Stomach (tissue), 9 donors: Measurements from ENCODE around the gene LCE7A. TPM values are rescaled to one million over a fixed set of nuclear protein-coding genes. Genes with fewer than 3 reads are reported as not detected.

Experiments
- DNase-seq, 2 donors: peaks; one replicate each; pipeline versions ENCODE4 v3.0.0 to v3.0.0-alpha.2; 2013 to 2019
- H3K27ac ChIP-seq, 5 donors: fragments of 200-600 bp in 4 of 5; sonication (generic) in 4 of 5; one replicate each; pipeline ENCODE4 v1.5.1; 2013 to 2019; ENCODE audit warnings: mild to moderate bottlenecking in 1 of 5, moderate library complexity in 1 of 5
- H3K27me3 ChIP-seq, 3 donors: fragments of 200-600 bp; sonication (generic); one replicate each; pipeline ENCODE4 v1.5.1; 2017 to 2019; ENCODE audit warnings: mixed run types in 1 of 3
- H3K36me3 ChIP-seq, 4 donors: fragments of 200-600 bp; sonication (generic); 1 replicate in 3 of 4; 2 replicates in 1 of 4; pipeline ENCODE4 v1.5.1; 2016 to 2019
- H3K4me1 ChIP-seq, 4 donors: fragments of 200-600 bp; sonication (generic); one replicate each; pipeline ENCODE4 v1.5.1; 2016 to 2019
- H3K4me3 ChIP-seq, 4 donors: fragments of 200-600 bp; sonication (generic) in 3 of 4; one replicate each; pipeline ENCODE4 v1.5.1; 2016 to 2019; ENCODE audit warnings: mild to moderate bottlenecking in 1 of 4
- H3K9me3 ChIP-seq, 4 donors: fragments of 200-600 bp; sonication (generic); one replicate each; pipeline ENCODE4 v1.5.1; 2016 to 2019
- EP300 ChIP-seq: sonication (generic); formaldehyde crosslinking; IDR thresholded peaks from one replicate; pipeline ENCODE4 v1.6.1; 2017; ENCODE audit warnings: antibody characterized with exemption
- POLR2A ChIP-seq, 4 donors: fragments of 450-650 bp; IDR thresholded peaks; one replicate each; pipeline ENCODE4 v1.6.1; 2016; ENCODE audit warnings: antibody characterized with exemption in 4 of 4, control low read depth in 2 of 4, mild to moderate bottlenecking in 1 of 4, moderate library complexity in 1 of 4
- POLR2AphosphoS5 ChIP-seq, 3 donors: sonication (generic); formaldehyde crosslinking; IDR thresholded peaks; one replicate each; pipeline ENCODE4 v1.6.1; 2016; ENCODE audit warnings: antibody characterized with exemption in 3 of 3
- WGBS, 5 donors: extraction: QIAGEN DNeasy Blood & Tissue Kit in 3 of 5; methylation state at CpG; one replicate each; pipeline versions ENCODE4 v1.1.5 to v1.1.7; 2013 to 2018; 5-methylcytosine and 5-hydroxymethylcytosine counted together
- intact Hi-C: fragments of 100-400 bp; cut with DNase I; formaldehyde crosslinking; loops from one replicate; pipeline ENCODE4 v1.15.1; 2023; ENCODE audit warnings: low total_unique reads
- polyA plus RNA-seq, 3 donors: library from polyadenylated mRNA; stranded (reverse); fragments of 200-250 nt; gene quantifications; one replicate each; pipeline ENCODE4 v1.2.3, GENCODE V29; 2013
- total RNA-seq, 5 donors: library from RNA; depleted of rRNA; stranded (reverse); fragments of >200 nt; gene quantifications; one replicate each; pipeline versions ENCODE4 v1.1.0 to v1.2.3, GENCODE V29; 2014 to 2016
- TF ChIP-seq, protein P1 (sequence below), 7 experiments: fragments of 450-650 bp in 4 of 7; fragments of 200-600 bp in 3 of 7; sonication (generic) in 3 of 7; IDR thresholded peaks; one replicate each; pipeline ENCODE4 v1.5.1; 2016 to 2019; ENCODE audit warnings: antibody characterized with exemption in 7 of 7, control low read depth in 2 of 7, mild to moderate bottlenecking in 1 of 7
- donor health status: healthy with polysubstance abuse.
- donor health status: Bipolar disorder and iron deficiency.
- donor health status: healthy.

Gene LCE7A
- total and polyA plus RNA-seq, 8 donors = not detected

DNA sequence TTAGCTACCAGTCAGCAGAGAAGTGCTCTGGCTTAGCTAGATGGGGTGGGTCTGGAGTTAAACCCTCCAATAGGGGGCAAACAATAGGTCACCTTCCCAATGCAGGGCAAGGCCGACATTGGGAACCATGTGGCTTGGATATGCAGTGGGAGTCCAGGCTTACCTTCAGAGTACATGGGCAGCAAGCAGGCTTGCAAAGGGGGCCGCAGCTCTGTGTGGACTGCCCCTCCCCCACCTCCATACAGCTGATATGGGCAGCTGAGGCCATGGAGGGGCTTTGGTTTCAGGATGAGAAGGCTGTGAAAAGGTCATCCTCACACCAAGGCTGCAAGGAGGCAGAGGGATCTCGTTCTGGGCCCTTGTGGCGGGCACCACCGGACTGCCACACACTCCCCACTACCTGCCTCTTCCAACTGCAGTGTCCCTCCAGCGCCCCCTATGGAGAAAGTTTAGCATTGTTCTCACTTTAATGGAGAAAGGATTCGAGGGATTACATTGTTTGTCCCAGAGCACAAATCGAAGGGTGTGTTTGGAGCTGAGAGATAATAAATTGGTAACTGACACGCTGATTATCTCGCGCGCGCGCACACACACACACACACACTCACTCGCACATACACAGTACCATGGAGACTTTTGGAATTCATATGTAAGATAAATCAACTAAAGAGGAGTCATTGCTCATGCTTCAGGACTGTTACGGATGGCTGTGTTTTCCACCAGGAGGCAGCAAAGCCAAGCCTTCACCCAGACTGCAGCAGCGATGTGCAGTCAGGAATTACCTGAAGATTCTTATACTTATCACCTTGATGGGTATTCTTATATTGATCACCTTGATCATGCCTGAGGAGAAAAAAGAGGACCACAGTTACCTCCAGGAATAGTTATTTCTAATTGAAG lies 11.3 kb downstream of the LCE7A start:
- DNase-seq = peak in 1 of 2 donors; percentile 55
- Histone ChIP-seq H3K4me1 (no peaks in the 10 kb centered on the region), H3K27ac (no peak overlapping the region), H3K36me3 (no peaks in the 10 kb centered on the region), H3K27me3 (no peaks in the 10 kb centered on the region), H3K4me3 (no peak overlapping the region), H3K9me3 (no peaks in the 10 kb centered on the region)
- WGBS, 5 donors = 46 to 55% (median 49%) methylated on average over 8 to 17 of the region's 17 CpGs
- TF ChIP-seq, protein P1, sequence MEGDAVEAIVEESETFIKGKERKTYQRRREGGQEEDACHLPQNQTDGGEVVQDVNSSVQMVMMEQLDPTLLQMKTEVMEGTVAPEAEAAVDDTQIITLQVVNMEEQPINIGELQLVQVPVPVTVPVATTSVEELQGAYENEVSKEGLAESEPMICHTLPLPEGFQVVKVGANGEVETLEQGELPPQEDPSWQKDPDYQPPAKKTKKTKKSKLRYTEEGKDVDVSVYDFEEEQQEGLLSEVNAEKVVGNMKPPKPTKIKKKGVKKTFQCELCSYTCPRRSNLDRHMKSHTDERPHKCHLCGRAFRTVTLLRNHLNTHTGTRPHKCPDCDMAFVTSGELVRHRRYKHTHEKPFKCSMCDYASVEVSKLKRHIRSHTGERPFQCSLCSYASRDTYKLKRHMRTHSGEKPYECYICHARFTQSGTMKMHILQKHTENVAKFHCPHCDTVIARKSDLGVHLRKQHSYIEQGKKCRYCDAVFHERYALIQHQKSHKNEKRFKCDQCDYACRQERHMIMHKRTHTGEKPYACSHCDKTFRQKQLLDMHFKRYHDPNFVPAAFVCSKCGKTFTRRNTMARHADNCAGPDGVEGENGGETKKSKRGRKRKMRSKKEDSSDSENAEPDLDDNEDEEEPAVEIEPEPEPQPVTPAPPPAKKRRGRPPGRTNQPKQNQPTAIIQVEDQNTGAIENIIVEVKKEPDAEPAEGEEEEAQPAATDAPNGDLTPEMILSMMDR (IDR thresholded peaks at IDR 0.05) = peak in 1 of 7 experiments; percentile 5
- no peak for TF ChIP-seq POLR2AphosphoS5 (IDR thresholded peaks at IDR 0.05)
- intact Hi-C loops = no loop called here

DNA sequence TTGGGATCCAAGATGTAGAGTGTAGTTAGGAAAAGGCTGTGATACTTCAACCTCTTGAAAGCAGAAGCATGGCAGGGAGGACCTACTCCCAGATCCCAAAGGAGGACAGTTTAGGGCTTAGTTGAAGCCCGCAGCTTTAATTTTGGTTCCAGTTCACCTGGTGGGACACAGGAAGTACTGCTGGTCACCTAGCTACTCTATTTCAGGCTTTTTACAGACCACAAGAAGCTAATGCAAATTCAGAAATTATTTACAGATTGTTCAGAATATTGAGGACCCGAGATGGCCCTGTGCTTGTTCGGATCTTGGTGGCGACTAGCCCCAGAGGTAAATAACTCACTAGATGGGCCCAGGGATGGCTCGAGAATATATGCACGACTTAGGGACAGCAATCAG lies 11.9 kb downstream of the LCE7A start:
- Histone ChIP-seq H3K36me3 (no peaks in the 10 kb centered on the region), H3K27me3 (no peaks in the 10 kb centered on the region), H3K9me3 (no peaks in the 10 kb centered on the region), H3K4me1 (no peaks in the 10 kb centered on the region), H3K27ac (no peak overlapping the region), H3K4me3 (no peak overlapping the region)
- 84 to 93% (median 87%) methylated on average over 6 of the region's 6 CpGs for WGBS, 5 donors
- no peak for DNase-seq
- intact Hi-C loops = no loop called here
- TF ChIP-seq, protein P1 (IDR thresholded peaks at IDR 0.05) = no peak
- TF ChIP-seq EP300 (no peak), POLR2A (IDR thresholded peaks at IDR 0.05) (no peak), POLR2AphosphoS5 (IDR thresholded peaks at IDR 0.05) (no peak)

DNA sequence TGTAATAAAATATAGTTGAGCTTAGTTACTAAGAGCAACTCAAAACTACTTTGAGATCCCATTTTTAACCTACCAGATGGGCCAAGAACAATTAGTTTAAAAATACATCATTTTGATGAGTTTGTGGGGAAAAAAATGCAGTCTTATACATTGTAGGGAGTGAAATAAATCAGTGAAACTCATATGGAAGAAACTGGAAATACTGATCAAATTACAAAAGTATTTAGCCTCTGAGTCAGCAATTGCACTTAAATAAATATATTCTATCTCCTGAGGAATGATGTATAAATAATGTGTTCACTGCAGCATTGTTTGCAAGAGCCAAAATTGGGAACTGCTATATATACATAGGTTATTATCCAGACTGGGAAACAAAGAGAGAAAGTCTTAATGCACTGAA lies 13.7 kb downstream of the LCE7A start:
- intact Hi-C loops = no loop called here
- peak in 1 of 2 donors; percentile 42 for DNase-seq

DNA sequence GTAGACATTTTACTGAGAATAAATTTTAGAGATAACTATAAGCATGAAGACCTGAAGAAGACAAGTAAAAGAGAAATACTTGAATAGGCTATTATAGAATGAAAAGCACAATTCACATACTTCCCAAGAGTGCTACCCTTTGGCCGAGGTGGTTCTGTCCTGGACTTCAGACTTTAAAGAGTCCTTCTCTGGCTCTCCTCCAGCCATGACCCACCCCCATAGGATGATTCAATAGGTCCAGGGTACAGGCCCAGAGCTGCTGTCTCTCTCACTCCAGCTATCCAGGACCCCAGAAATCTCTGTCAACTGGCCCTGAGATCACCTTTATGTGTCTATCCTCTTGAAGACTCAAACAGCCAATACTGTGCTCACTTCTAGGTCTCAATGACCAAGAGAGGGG lies 17.0 kb downstream of the LCE7A start:
- no peaks in the 10 kb centered on the region for H3K27me3 ChIP-seq
- no peaks in the 10 kb centered on the region for H3K9me3 ChIP-seq
- no peak for DNase-seq
- H3K4me3 ChIP-seq = no peak overlapping the region
- H3K27ac ChIP-seq = no peak overlapping the region
- intact Hi-C loops = no loop called here
- H3K4me1 ChIP-seq = no peaks in the 10 kb centered on the region
- TF ChIP-seq POLR2AphosphoS5 (IDR thresholded peaks at IDR 0.05) = no peak
- TF ChIP-seq, protein P1 (IDR thresholded peaks at IDR 0.05) = no peak
- TF ChIP-seq POLR2A (IDR thresholded peaks at IDR 0.05) = no peak
- TF ChIP-seq EP300 = no peak
- no peaks in the 10 kb centered on the region for H3K36me3 ChIP-seq
- 53 to 83% (median 73%) methylated on average over 1 of the region's 1 CpG for WGBS, 5 donors

More for the DNA sequence above, 13.7 kb downstream of the LCE7A start:
- TF ChIP-seq POLR2A (IDR thresholded peaks at IDR 0.05) (no peak), EP300 (no peak), POLR2AphosphoS5 (IDR thresholded peaks at IDR 0.05) (no peak)
- TF ChIP-seq, protein P1 (IDR thresholded peaks at IDR 0.05) = no peak
- H3K4me3 ChIP-seq = no peak overlapping the region
- no peak overlapping the region for H3K27ac ChIP-seq
- H3K36me3 ChIP-seq = no peaks in the 10 kb centered on the region
- H3K4me1 ChIP-seq = no peaks in the 10 kb centered on the region
- H3K27me3 ChIP-seq = no peaks in the 10 kb centered on the region
- H3K9me3 ChIP-seq = no peaks in the 10 kb centered on the region
